Pancreas (tissue), 10 donors: ENCODE measurements around the gene ANKRD40CL. TPM values are rescaled to one million over a fixed set of nuclear protein-coding genes. Genes with fewer than 3 reads are reported as not detected.

ENCODE experiments used
- ATAC-seq, 4 donors: fragments of 200-7000 bp; cut with Tn5 transposase; one replicate each; pipeline versions ENCODE4 v1.8.0 to v1.9.1; 2020; ENCODE audit warnings: mild to moderate bottlenecking in 4 of 4, moderate library complexity in 4 of 4
- DNase-seq, 6 donors: peaks; one replicate each; pipeline ENCODE4 v3.0.0-alpha.2; 2020
- FAIRE-seq: peaks from 2 replicates; lab custom pipeline; 2012; peaks lifted over from hg19 to GRCh38; lab: Jason Lieb, UNC
- H3K27ac ChIP-seq, 4 donors: fragments of 200-600 bp; sonication (generic); 1 replicate in 3 of 4; 2 replicates in 1 of 4; pipeline versions ENCODE4 v1.5.0 to v1.8.0; 2020
- H3K27me3 ChIP-seq, 4 donors: fragments of 200-600 bp; one replicate each; pipeline ENCODE4 v1.8.0; 2021
- H3K36me3 ChIP-seq, 3 donors: fragments of 200-600 bp; sonication (generic) in 1 of 3; one replicate each; pipeline versions ENCODE4 v1.5.0 to v1.8.0; 2020 to 2021
- H3K4me1 ChIP-seq, 3 donors: fragments of 200-600 bp; one replicate each; pipeline ENCODE4 v1.8.0; 2021
- H3K4me3 ChIP-seq, 4 donors: fragments of 200-600 bp; sonication (generic) in 2 of 4; one replicate each; pipeline versions ENCODE4 v1.5.0 to v1.8.0; 2020 to 2021
- H3K9me3 ChIP-seq, 4 donors: fragments of 200-600 bp; one replicate each; pipeline ENCODE4 v1.8.0; 2021
- WGBS, 2 donors: extraction: QIAGEN DNeasy Blood & Tissue Kit; methylation state at CpG; one replicate each; pipeline ENCODE4 v1.1.7; 2013; 5-methylcytosine and 5-hydroxymethylcytosine counted together
- intact Hi-C, 3 donors: fragments of 100-400 bp; cut with DNase I; formaldehyde crosslinking; loops; one replicate each; pipeline versions ENCODE4 v1.11.1 to v1.14.2; 2022
- polyA plus RNA-seq, 2 donors: library from polyadenylated mRNA; stranded (reverse); fragments of 200-250 nt; gene quantifications; one replicate each; pipeline ENCODE4 v1.2.3, GENCODE V29; 2013
- total RNA-seq, 6 donors: library from RNA; stranded (reverse); fragmentation: NEBNext Ultra II Directional in 4 of 6; extraction: Animal tissue kit (Norgen Biotek cat#: 25700) in 4 of 6; gene quantifications; one replicate each; pipeline versions ENCODE4 v1.2.1 to v1.2.4, GENCODE V29; 2021 to 2023
- TF ChIP-seq, protein P1 (sequence below), 4 donors: fragments of 200-600 bp; sonication (generic) in 3 of 4; IDR thresholded peaks; one replicate each; pipeline versions ENCODE4 v1.5.0 to v1.8.0; 2021; ENCODE audit warnings: antibody characterized with exemption in 4 of 4
- donor health status: healthy with polysubstance abuse.
- donor health status: DM: no; HTN: no; CAD: no; lungs with moderate emphysema.
- donor health status: DM: no; HTN: no; CAD: no.
- donor health status: control.
- donor health status: control.
- donor health status: Bipolar disorder and iron deficiency.
- donor health status: DM: yes; HTN: yes; CAD: no.
- donor health status: DM: no; HTN: no; CAD: no.
- donor health status: DM: no; HTN: no; CAD: no.
- donor health status: DM: yes; HTN: yes; CAD: no.

The ANKRD40CL gene
- total and polyA plus RNA-seq, 8 donors = 0.16 to 0.46 (median 0.19) TPM; not detected in 5

DNA sequence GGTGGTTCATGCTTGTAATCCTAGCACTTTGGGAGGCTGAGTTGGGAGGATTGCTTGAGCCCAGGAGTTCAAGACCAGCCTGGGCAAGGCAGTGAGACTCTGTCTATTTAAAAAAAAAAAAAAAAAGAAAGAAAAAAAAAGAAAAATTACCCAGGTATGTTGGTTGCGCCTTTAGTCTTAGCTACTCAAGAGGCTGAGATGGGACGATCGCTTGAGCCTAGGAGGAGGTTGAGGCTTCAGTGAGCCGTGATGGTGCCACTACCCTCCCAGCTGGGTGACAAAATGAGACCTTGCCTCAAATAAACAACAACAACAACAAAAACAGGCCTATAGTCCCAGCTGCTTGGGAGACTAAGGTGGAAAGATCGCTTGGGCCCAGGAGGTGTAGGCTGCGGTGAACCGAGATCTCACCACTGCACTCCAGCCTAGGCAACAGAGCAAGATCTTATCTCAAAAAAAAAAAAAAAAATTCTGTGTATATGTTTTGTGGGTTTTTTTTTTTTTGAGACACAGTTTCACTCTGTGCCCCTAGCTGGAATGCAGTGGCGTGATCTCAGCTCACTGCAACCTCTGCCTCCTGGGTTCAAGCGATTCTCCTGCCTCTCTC lies 12.5 kb upstream of the ANKRD40CL start:
- no peaks in the 10 kb centered on the region for H3K4me1 ChIP-seq
- H3K9me3 ChIP-seq = no peaks in the 10 kb centered on the region
- H3K27me3 ChIP-seq = no peaks in the 10 kb centered on the region
- no peak overlapping the region for H3K27ac ChIP-seq
- H3K36me3 ChIP-seq = no peaks in the 10 kb centered on the region
- no peak overlapping the region for H3K4me3 ChIP-seq
- FAIRE-seq = no peak
- WGBS, 2 donors = 94 to 97% methylated on average over 9 of the region's 9 CpGs
- TF ChIP-seq, protein P1, sequence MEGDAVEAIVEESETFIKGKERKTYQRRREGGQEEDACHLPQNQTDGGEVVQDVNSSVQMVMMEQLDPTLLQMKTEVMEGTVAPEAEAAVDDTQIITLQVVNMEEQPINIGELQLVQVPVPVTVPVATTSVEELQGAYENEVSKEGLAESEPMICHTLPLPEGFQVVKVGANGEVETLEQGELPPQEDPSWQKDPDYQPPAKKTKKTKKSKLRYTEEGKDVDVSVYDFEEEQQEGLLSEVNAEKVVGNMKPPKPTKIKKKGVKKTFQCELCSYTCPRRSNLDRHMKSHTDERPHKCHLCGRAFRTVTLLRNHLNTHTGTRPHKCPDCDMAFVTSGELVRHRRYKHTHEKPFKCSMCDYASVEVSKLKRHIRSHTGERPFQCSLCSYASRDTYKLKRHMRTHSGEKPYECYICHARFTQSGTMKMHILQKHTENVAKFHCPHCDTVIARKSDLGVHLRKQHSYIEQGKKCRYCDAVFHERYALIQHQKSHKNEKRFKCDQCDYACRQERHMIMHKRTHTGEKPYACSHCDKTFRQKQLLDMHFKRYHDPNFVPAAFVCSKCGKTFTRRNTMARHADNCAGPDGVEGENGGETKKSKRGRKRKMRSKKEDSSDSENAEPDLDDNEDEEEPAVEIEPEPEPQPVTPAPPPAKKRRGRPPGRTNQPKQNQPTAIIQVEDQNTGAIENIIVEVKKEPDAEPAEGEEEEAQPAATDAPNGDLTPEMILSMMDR (IDR thresholded peaks at IDR 0.05) = no peak
- intact Hi-C loops = loop anchor here (5.0 to 10.0 kb wide), 3 partner anchors 55 to 175 kb away; partner anchors contain the start of gene WFIKKN2 (in 1 of the 3)
- DNase-seq = no peak
- ATAC-seq = no peak

- WGBS, 2 donors = 64 to 68% methylated on average over 4 of the region's 4 CpGs
- Histone ChIP-seq H3K27me3 (no peaks in the 10 kb centered on the region), H3K36me3 (no peaks in the 10 kb centered on the region), H3K4me3 (no peak overlapping the region), H3K4me1 (no peaks in the 10 kb centered on the region), H3K27ac (no peak overlapping the region), H3K9me3 (no peaks in the 10 kb centered on the region)
- DNase-seq = no peak
- TF ChIP-seq, protein P1 (IDR thresholded peaks at IDR 0.05) = no peak
- FAIRE-seq = no peak
- ATAC-seq = no peak
- intact Hi-C loops = no loop called here
Measured at GRCh38 chr17:50778988-50779387, 11.7 kb upstream of the ANKRD40CL start.

GRCh38 chr17:50778471-50778870 lies 11.2 kb upstream of the ANKRD40CL start:
- 82 to 89% methylated on average over 8 of the region's 8 CpGs for WGBS, 2 donors
- Histone ChIP-seq H3K27me3 (no peaks in the 10 kb centered on the region), H3K27ac (no peak overlapping the region), H3K4me3 (no peak overlapping the region), H3K9me3 (no peaks in the 10 kb centered on the region), H3K36me3 (no peaks in the 10 kb centered on the region), H3K4me1 (no peaks in the 10 kb centered on the region)
- DNase-seq (no peak), FAIRE-seq (no peak), ATAC-seq (no peak)
- TF ChIP-seq, protein P1 (IDR thresholded peaks at IDR 0.05) = no peak
- intact Hi-C loops = no loop called here

GRCh38 chr17:50775926-50776325 lies 8.6 kb upstream of the ANKRD40CL start:
- Histone ChIP-seq H3K4me1 (no peaks in the 10 kb centered on the region), H3K9me3 (no peaks in the 10 kb centered on the region), H3K27ac (no peak overlapping the region), H3K36me3 (no peaks in the 10 kb centered on the region), H3K4me3 (no peak overlapping the region), H3K27me3 (no peaks in the 10 kb centered on the region)
- intact Hi-C loops = no loop called here
- DNase-seq = no peak
- TF ChIP-seq, protein P1 (IDR thresholded peaks at IDR 0.05) = no peak
- no peak for ATAC-seq
- 75 to 93% methylated on average over 3 of the region's 3 CpGs for WGBS, 2 donors
- FAIRE-seq = no peak

DNA sequence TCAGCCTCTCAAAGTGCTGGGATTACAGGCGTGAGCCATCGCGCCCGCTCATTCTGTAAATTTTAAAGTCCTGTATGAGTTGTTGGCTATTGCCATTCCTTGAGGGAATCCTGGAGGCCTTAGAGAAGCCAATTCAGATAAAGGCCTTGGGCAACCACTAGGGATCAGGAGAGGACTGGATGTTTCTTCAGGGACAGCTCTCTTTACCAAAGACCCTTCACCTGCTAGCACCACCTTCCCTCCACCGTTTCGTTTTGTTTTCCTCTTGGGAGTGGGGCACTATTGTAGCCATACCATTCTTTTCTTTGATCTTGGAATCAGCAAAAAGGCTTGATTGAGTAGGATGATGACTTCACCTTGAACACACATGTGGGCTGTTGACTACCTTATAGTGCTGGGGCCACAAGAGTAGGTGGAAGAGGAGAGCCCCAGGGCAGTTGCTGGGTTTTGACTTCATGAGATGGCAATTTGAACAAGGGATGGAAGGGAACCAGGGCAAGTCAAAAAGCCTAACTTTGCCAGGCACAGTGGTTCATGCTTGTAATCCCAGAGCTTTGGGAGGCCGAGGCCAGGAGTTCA lies 7.0 kb upstream of the ANKRD40CL start:
- peaks cover 3 to 12% (median 7%) of the 10 kb centered on the region in 3 donors for H3K4me1 ChIP-seq
- H3K27me3 ChIP-seq = no peaks in the 10 kb centered on the region
- no peak for FAIRE-seq
- H3K27ac ChIP-seq = no peak overlapping the region
- TF ChIP-seq, protein P1 (IDR thresholded peaks at IDR 0.05) = no peak
- 84 to 87% methylated on average over 7 of the region's 7 CpGs for WGBS, 2 donors
- ATAC-seq = no peak
- no peaks in the 10 kb centered on the region for H3K9me3 ChIP-seq
- intact Hi-C loops = no loop called here
- no peak for DNase-seq
- H3K4me3 ChIP-seq = no peak overlapping the region
- H3K36me3 ChIP-seq = no peaks in the 10 kb centered on the region
